Activated CD4-positive, alpha-beta T cell treated with anti-CD3 and anti-CD28 coated beads, Interleukin-2, Interleukin-6, amounts not matched to agents 100 ng/mL and 50 ng/mL, durations not matched to agents 16 hours and 8 hours (primary cell): ENCODE measurements around the gene SYT6.

ENCODE experiments used
- DNase-seq: peaks from one replicate; pipeline ENCODE4 v3.0.0-alpha.2; 2020

The SYT6 gene

DNA sequence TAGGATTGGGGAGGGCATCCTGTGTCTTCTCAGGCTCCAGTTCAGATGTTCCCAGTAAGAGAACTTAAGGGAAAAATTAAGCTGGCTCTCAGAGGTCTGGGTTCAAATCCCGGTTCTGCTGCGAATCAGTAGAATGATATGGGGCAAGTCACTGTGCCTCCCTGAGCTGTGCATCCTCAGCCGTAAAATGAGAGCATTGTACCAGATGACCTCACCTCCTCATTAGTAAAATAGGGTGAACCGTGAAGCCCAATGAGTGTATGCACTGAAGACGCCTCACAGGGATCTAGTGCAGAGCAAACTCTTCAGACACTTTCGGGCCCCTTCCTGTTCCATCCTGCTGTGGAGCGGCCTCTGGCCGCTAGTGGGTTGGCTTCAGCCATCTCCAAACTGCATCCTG lies 36.0 kb downstream of the SYT6 start:
- no peak for DNase-seq

DNA sequence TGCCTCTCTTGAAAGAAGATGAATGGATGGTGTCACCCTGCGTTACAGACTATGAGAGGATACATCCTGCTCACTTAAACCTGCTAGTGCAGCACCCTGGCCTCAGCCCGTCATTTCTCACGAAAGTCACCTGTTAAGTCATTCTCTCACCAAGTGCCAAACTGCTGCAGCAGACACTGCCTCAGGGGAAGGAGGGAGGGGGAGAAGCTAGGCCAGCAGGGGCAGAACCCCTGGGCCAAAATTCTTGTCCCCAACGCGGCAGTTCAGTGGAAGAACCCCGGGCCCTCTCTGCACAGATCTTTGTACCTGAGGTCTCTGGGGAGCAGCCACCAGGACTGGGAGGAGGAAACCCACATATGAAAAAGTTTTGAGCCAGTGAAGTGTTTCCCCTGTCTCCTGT lies 37.6 kb downstream of the SYT6 start:
- DNase-seq = no peak

DNA sequence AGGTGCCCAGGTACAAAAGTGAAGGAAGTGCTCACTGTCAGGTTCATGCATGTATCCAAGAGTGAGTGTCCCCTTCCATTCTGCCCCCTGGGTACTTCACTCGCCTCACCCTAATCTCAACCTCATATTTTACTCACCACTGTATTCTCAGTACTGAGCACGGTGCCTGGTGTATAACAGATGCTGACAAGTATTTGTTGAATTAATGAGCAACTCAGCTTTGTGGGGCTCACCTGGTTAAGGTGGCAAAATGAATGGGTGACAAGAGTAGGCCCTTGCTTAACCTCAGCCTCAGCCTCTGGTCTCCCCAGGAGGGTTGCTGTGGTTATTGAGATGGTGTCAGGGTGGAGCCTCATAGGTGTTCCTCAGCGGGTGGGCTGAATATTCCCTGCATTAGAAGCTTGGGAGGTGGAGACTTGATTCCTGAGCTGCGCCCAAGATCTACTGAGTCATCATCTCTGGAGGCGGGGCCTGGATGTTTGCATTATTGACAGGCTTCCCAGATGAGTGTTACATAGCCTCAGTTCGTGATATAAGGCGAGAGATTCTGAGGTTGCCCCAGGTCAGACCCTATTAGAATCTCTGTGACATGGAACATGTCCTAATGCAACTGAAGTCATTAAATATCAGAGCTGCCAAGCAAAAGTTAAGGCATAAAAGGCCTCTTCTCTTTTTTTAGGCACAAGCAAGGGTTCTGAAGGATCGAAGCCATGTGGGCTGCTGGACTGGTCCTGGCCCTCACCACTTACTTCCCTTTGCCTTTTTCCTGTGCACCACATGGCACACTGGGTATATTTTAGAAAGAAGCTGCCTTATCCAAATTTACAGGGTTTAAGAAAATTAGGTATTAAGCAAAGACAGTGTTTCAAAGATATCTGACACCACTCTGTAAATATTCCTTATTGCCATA lies 39.2 kb downstream of the SYT6 start:
- DNase-seq = no peak

DNA sequence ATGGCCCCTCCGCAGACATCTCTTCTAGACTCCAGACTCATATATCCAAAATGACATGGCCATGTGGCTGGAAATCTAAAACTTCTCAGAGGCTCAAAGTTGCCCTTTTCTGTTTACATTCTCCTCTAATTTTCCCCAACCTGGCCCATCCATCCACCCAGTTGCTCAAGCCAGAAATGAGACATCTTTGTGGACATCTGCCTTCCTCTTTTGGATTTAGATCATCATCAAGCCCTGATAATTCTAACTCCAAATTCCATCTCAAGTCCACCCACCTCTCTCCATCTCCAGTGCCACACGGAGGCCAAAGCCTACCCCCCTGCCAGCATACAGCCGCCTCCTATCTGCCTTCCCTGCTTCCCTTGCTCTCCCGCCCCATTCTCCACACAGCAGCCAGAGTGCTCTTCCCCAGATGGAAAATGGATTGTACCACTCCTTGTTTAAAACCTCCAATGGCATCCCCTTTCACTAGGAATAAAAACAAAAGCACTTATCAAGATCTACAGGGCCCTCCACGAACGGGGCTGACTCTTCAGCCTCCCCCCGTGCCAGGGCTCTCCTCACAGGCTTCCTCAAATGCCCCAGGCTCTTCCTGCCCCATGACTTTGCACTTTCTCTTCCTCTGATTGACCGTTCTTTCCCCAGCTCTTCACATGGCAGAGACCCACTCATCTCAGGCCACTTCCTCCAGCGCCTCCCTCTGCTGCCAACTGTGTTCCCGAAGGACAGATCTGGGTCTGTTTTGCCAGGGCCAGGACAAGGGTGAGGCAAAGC lies 40.1 kb downstream of the SYT6 start:
- DNase-seq = no peak

DNA sequence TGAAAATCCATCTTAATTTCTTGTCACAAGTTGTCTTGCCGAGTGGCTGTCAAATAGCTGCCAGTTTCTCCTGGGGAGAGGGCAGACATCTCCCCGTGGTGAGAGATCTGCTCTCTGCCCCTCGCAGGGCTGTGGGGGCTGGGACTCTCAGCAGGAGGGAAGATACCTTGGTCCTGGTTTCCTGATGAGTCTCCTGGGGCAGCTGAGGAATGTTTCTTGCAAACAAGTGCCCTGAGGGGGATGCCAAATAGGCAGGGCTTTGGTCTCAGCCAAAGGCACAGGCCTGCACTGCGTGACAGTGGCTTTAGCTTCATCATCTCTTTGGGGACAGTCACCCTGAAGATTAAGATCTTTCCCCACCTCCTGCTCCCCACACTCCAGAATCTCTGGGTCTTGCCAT lies 40.9 kb downstream of the SYT6 start:
- DNase-seq = no peak

DNA sequence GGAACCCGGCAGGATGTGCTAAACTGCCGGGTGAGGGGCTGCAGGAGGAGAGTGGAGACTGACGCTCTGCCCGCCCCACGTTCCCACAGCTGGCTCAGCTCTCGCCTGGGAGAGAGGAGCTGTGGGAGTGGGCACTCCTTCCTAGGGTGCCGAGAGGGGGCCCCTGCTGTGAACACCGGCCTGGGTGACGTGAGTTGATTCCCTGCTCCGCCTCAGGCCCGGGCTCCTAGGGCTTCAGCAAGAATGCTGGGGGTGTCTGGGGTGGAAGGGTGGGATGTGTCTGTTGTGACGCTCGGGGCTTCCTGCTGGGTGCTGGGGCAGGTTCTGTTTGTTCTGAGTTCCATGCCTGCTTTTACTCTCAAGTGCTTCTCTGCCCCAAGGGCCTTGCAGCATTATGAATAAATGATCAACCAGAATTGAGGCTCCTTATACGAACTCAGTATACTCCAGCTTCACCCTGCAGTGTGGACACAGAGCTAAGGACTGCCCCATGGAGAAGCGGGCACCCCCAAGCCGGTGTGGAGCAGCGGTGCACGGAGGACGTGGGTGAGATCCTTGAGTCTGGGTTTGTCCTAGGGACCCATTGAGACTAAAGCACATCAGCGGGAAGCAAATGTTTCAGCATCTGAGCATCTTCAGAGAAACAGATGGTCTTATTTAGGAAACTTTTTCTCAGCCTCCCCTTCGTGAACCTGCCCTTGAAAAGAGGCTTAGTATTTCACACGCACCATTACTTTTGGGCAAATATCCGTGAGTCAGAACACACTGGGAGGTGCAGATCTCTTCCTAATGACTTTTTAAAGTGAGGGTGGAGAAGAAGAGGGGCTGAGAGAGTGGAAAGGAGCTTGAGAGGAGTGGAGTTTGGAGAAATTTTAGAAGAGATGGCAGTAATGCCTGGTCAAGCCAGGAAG lies 41.7 kb downstream of the SYT6 start:
- no peak for DNase-seq

DNA sequence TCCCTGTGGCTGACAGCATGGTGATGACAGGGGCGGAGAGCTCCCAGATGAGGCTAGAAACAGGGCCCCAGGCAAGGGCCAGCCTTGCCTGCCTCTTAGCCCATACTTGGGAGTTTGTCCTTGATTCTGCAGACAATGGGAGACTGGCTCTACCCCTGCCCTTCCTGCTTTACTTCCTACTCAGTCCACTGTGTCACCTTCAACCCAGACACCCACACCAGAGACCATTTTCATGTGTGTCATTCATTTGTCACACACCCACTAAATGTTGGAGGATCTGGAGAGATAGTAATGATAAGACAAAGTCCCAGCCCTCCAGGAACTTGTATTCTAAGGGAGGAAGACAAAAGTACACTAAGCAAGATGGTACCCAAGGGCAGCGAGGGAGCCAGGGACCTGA lies 43.7 kb downstream of the SYT6 start:
- no peak for DNase-seq

DNA sequence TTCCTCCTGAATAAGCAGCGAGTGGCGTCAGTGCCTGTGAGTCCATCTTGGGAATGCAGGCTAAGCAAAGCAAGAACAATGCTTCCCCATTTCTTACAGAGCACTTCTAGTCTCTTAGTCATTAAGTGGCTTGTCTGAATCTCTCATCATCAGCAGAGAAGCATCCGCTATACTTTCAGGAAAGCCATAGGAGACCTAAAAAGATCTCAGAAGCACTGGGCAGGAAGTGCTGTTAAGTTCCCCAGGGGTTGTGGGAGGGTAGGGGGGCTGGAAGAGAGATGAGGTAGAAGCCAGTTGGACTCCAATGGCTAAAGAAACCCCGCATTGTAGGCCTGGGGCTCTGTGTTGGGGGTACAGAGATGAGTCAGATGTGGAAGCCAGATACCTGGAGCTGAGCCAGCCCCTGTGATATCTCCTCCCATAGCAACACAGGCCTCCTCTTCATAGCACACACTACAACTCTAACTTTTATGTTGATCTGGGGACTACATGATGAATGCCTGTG lies 44.9 kb downstream of the SYT6 start:
- no peak for DNase-seq

DNA sequence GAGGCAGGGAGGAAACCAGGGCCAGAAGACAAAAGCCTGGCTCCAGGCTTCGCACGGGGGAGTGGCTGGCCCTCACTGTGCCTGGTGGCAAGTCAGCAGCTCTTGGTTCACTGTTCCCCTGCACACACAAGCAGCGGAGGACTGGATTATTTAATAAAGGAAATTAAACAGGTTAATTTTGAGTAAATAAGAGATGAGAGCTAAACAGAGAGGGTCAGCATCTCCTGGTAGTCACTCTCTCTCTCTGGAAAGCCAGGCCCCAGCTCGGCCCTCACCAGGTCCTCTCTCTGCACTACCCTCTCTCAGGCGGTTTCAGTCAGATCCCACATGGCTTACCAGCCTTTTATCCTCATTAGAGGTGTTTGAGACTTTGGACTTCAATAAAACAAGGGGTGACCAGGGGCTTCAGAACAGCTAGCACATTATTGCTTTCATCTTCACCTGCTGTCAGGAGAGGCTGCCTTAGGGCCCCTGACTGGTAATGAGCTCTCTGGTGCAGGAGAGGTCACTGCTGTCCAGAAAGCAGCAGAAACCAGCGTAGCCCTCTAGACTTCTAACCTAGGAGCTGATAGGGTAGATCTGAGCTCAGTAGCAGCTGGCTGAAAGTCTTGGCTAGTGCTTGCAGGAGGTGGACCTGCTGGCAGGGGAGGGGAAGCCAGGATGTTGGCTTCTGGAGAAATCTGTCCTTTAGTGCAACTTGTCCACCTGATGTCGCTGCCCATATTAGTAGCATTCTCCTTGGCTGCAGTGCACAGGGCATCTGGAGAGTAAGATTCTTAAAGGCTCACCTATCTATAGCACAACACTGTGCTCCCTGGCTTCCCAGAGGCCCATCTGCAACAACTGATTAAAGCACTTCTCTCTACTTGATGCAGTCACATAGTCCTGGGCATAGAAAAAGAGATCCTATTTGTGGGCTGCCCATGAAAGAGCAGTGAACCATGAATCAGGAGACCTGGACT lies 45.9 kb downstream of the SYT6 start:
- DNase-seq = no peak

DNA sequence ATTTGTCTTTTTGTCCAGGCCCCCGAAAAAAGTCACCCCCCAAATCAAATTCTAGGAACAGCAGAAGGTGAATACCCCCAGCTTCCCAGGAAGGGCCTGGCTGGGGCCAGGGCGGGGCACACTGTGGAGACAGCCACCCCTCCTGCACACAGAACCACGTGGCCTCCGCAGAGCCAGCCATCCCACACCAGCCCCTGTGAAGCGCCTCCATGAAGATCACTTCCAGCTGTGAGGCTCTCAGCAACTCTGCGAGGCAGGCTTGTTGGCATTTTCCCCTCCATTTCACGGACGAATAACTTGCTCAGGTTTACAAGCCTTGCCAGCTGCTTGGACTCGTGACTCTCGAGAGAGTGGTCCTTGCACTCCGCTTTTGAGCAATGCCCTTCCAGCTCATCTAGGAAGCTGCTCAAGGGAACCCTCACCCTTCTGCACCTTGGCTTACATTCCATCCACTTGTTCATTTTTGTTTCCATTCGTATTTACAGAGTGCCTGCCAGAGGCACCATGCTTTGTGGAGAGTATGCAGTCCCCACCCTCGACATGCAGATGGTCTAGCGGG lies 48.2 kb downstream of the SYT6 start:
- no peak for DNase-seq

DNA sequence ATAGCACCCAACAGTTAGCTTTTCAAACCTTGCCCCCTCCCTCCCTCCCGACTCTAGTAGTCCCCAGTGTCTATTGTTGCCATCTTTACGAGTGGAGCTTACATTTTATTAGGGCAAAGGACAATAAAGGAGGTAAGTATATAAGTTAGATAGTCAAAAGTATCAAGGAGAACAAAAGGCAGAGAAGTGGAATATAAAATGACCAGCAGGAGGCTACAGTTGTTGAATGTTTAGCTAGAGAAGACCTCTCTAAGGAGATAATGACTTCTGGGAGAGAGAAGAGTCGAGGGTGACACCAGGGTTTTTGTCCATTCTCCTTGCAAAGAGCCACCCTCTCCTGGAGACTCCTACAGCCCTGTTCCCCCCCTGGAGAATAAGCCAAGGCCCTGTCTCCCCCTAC lies 48.7 kb downstream of the SYT6 start:
- DNase-seq = no peak

DNA sequence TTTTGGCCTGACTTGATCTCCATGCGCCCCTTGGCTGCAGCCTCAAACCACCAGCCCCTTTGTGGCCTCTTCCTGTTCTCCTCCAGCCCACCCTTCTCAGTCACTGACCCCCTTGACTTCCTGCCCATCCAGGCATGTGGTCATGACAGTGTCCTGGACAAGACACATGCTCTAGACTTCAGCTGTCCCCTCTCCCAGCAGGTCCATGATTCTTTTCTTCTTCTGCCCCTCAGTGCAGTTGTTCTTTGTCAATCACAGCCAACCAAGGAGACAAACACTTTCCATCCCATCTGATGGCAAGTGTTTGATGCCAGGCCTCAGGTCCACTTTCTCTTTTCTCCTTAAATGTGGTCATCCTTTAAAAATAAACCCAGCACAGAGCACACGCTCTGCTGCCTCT lies 49.7 kb downstream of the SYT6 start:
- DNase-seq = no peak

DNA sequence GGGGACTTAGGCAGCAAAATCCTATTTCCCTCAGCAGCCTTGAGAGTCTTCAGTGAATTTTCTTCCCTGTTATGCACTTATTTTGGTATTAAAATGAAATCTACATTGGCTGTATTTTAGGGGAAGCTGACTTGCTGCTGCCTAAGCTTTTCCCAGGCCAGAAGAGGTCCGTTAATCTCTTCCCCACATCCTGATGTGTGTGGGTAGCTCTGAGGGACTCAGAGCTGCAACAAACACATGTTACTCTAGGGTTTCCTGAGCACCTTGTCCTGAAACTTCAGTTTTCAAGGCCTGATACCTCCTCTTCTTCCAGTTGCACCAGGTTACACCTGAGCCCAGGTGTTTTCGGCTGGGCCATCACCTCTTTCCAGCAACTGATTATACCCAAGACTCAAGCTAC lies 51.5 kb downstream of the SYT6 start:
- DNase-seq = no peak

DNA sequence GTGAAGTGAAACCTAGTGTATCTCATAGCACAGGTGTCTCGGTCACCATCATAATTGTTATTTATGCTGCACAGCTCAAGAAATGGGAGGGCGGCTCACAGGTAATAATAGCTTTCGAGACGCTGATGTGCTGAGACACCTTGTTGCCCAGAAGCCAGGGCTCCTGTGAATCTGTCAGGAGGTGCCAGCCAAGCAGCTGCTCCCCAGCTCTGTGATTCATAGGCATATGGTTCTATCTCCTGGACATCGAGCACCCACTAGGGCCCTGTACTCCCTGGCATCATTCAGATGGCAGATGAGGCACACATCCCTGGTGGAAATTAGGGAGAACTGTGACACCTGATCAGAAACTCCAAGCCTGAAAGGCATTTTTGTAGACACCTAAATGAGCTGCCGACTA lies 53.5 kb downstream of the SYT6 start:
- no peak for DNase-seq

DNA sequence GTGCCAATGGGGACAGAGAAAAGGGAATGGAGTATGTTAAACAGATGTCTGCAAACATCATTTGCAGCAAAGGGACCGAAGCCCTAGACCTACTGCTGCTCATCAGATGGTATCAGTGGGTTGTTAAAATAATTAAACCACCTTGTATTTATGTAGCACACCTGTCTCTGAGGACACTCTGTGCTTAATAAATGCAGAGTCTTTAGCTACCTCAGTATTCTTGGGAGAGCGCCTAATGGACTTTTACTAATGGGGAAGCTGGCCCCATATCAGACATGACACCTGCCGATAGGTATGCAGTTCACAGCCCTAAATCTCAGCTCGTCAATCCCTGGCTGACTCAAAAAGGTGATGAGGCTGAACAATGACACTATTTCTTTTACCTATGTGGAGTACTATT lies 54.4 kb downstream of the SYT6 start:
- DNase-seq = no peak

DNA sequence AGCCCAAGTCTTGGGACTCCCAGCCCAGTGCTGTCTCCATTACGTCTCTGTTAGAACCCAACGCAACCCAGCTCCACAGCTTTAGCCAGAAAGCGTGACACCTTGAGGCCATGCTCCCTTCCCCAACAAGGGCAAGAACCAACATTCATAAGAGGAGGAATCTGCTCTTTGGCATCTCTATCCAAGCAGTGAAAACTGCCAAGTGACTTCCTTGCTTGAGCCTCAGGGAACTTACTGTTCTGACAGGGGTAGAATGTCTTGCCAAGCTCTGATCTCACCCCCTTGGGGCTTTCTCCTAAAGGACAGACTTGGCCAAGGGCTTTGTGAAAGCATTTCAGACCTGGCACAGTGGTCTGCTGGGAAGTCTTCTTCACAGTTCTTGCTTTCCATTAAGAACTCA lies 56.6 kb downstream of the SYT6 start:
- no peak for DNase-seq

DNA sequence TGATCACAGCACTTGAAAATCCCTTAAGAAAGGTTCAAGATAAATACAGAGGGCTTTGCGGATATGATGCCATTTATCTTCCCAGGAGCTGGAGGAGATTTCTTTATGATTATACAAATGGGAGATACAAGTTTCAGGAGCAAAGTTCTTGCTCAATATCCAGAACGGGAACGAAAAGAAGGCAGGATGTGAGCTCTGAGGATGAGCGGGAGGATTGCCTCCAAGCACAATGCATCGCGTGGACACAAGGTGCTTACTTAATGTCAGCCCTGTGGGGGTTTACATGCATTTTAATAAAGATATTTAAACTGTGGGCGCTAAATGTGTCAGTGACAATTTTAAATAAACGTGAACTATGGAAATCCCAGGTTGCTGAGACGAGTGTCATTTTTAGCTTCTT lies 59.0 kb downstream of the SYT6 start:
- DNase-seq = no peak

DNA sequence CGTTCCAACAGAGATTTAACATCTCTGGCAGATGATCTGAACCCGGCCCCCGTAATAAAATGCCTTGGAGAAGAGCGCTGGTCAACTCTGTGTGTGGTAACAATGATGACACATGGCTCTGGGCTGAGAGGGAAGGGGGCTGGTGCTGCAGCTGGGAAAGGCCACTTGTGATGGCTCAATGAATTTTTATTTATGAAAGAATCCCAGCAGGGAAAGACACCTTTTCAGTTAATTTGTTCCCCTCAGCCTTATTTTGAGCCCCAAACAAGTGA lies 59.4 kb downstream of the SYT6 start:
- DNase-seq = no peak

DNA sequence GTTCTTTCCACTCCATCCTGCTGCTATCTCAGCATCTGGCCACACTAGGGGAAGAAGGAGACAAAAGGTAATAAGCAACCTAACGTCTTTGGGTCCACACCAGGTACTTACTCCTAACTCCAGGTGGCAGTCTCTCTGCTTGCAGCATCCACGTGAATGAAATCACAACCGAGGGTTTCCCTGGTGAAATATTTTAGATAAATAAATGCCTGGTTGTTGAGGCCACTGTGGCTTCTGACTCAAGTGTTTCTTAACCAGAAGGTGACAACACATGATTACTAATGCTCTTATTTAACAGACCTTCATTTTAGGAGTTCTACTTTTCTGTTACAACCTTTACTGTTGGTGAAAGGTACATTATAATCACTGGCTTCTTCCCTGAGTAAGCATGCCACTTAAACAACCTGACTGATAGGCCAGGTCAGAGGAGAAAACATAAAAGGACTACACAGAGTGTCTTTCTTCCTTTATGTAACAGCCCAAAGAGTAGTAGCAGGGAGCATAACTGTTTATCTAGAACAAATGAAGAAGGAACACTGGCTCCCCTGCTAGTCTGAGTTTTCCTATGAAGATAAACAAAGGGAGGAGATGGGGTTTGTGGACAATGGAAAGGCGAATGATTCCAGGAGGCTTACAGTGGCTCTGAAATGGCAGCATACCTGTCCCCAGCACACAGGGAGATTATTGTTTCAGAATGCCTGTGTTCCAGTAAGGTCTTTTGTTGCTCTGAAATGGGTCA lies 59.9 kb downstream of the SYT6 start:
- DNase-seq = no peak

DNA sequence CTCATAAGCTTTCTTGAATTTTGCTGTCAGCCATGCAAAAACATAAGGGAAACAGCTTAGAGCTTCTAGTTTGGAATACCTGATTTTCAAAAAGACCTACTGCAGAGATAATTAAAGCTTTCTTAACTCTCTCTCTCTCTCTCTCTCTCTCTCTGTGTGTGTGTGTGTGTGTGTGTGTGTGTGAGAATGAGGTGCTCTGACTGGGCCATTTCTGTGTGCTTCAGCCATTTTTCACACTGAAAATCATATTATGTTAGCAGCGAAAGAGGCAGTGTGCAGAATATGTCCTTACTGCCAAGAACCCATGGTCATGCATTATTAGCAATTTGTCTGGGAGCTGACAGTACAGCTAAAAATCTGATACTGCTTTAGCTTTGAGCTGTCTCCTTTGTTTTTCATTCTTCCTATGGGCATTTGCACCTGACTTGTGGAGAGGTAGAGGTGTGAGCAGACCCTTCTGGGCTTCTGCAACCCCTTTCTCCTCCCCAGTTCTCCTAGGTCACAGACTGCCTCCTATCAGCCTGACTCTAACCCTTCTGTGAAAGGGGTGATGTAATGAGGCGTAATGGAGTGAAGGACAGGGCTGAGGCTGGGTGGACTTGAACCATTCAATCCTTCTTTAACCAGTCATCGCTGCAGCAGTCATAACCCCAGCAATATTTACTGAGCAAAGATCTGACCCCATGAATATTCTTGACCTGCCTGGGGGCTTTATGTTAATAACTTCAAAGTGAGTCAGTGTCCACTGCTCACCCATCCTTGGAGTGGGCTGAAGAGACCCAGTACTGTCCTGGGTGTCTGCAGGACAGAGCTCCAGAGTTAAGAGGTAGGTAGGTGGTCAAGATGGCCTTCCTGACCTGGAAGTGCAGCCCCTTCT lies 61.2 kb downstream of the SYT6 start:
- DNase-seq = no peak
